GM12874 (cell line): ENCODE results near the gene FAM83C.

ENCODE experiments used
- CTCF ChIP-seq: IDR thresholded peaks from 2 replicates; pipeline ENCODE4 v1.5.1; 2011; ENCODE audit warnings: low read depth, mild to moderate bottlenecking, control low read depth, low read length, moderate library complexity; ENCODE audit not compliant: insufficient read depth

FAM83C gene

GRCh38 chr20:35263532-35264341, 28.5 kb downstream of the FAM83C start:
- no peak for TF ChIP-seq CTCF

- no peak for TF ChIP-seq CTCF
These were observed 31.8 kb downstream of the FAM83C start for GRCh38 chr20:35260426-35260825.

GRCh38 chr20:35257175-35257909, 34.9 kb downstream of the FAM83C start:
- TF ChIP-seq CTCF, result no peak

GRCh38 chr20:35254448-35254999, 37.7 kb downstream of the FAM83C start:
- no peak for TF ChIP-seq CTCF

- TF ChIP-seq CTCF, result no peak
These were observed 39.2 kb downstream of the FAM83C start for GRCh38 chr20:35253010-35253409.

- no peak for TF ChIP-seq CTCF
These were observed 40.2 kb downstream of the FAM83C start for GRCh38 chr20:35252037-35252461.

GRCh38 chr20:35251613-35251940, 40.6 kb downstream of the FAM83C start:
- TF ChIP-seq CTCF, result no peak
